Hypothalamus (tissue), 51 donors: ENCODE measurements around the gene CHRM2.

Experiments used
- DNase-seq, 51 donors: peaks; one replicate each; lab custom pipeline; 2025; lab: John Stamatoyannopoulos, UW

CHRM2 gene

GRCh38 chr7:136956232-136956631, 87.8 kb downstream of the CHRM2 start:
- no peak for DNase-seq

DNA sequence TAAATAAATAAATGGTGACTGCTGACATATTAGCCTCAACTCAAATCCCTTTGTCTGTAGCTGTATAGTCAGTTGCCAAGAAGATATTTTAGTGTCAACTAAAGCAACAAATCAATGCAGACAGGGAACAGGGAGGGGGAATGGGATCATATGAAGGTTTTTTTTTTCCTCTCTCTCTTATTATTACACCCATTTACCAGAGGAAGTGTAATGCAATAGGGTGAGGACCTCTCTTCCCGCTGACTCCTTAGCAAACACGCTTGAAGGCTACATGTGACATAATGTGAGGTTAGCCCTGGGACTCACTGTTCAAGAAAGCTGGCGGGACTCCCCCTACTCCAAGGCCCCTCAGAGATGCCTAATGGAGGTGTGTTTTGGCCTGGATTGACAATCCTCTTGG, 88.2 kb downstream of the CHRM2 start:
- DNase-seq, result no peak

DNA sequence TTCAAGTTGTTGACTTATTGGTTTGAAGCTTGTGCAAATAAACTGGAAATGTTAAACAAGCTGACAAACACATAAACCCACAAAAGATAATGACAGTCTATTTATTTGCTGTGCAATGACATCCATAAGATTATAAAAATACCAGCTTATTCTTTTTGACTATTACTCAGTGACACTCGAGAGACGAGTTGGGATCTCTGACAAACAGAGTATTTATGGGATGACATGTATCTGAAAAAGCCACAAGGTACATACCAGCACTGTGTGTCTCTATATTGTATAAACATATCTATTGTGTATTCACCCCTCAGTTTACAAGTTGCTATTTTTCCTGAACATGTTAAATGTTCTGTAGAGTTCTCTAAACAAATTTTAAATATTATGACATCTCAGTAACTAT, 88.9 kb downstream of the CHRM2 start:
- no peak for DNase-seq

DNA sequence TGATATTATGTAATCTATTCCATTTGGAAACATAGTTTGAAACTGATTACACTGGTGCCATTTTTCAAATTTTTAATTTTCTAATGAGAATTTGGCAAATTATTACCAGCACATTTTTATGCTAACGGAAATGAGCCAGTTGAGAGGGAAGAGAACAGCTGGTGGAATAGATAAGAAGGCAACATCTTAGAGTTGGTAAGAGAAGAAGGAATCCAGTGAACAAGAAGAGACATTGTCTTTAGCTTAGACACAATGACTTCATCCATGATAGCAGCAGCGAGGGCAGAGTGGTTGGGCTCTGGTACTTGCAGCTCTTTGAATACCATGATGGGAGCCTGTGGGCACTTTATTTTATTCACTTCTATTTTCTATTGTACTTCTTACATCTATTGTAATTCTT, 89.6 kb downstream of the CHRM2 start:
- DNase-seq, result no peak

DNA sequence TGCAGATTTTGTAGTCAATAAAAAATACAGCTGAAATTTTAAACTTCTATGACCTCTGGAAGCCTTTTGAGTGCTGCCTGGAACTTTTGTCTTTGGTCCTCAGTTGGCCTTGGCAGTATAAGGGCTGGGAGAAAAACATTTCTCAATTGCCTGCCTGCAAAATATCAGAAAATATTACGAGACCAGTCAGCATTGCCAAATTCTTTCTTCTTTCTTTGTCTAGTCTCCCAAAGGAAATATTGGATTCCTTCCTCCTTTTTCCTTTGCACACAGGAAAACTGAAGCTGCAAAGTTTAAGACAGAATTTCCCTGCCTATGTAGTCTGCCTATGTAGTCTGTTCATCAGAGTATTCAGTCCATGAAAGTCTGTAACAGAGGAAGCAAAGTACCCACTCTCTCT, 95.9 kb downstream of the CHRM2 start:
- no peak for DNase-seq

GRCh38 chr7:136966825-136967224, 98.4 kb downstream of the CHRM2 start:
- no peak for DNase-seq

GRCh38 chr7:136969761-136970160, 101.3 kb downstream of the CHRM2 start:
- no peak for DNase-seq

DNA sequence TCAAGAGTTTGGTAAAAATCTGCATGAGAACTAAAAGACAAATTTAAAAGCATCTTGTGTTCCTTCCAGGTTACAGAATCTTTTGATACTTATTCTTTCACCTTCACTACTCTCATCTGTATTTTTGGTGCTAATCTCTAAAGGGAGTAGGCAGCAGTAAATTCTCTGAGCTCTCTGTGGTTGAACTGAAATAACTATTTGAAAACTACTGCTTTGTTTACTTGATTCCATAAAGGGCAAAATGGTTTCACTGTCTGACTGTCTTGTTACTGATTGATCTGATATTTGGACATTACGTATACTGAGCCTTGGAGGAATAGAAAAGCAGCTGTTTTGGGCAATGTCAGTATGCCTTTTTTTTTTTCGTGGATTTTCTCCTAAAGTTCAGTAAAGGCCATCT, 103.3 kb downstream of the CHRM2 start:
- DNase-seq, result no peak

GRCh38 chr7:136976504-136977251, 108.2 kb downstream of the CHRM2 start:
- no peak for DNase-seq

GRCh38 chr7:136993377-136993776, 124.9 kb downstream of the CHRM2 start:
- no peak for DNase-seq

DNA sequence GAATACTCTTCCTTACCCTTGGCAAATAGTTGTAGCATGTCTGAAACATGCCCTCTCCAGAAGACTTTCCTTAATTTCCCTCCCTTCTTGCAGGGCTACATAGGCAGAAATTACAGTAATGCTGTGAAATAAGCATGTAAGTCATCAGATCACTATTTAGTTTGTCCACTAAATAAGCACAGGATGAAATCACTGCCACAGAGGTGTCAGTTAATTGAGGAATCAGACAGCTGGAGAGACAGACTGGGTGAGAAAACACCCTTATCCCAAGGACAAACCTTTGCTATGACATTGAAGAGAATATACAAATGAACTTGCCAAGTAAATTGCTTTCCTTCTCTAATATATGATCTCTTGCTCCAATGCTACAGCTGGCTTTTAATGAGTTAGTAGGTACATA, 129.3 kb downstream of the CHRM2 start:
- no peak for DNase-seq

DNA sequence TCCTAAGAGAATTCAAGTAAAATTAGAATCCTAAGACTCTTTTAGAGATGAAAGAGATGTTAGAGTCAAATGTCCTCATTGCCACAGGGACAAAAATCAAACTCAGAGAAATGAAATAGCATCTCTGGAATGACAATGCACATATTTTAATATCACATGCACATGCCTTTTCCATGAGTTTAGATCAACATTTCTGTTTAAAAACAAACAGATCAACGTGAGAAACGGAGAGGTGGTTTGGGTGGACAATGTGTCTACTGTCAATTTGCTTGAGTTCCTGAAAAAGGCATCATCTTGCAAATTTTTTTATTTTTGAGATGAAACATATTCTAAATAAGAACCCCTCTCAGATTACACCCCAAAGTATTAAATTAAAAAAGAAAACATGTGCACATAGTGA, 130.0 kb downstream of the CHRM2 start:
- no peak for DNase-seq

GRCh38 chr7:137000621-137001020, 132.2 kb downstream of the CHRM2 start:
- DNase-seq, result no peak

DNA sequence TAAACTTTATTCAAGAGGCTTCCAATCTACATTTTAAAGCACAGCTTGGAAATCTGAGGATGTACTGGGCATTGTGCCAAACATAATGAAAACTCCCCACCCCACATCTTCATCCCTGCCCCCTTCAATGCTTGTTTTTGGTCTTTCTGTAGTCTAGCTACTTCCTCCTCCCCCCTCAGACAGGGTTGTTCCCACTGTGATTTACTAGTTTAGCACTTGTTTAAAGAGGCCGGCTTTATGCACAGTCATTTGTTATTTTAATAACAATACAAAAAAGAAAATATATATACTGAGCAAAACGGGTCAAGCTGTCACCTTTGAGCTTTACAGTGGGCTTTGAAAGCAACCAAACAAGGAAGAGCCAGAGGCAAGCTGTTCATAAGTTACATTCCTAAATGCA, 132.6 kb downstream of the CHRM2 start:
- DNase-seq, result no peak

DNA sequence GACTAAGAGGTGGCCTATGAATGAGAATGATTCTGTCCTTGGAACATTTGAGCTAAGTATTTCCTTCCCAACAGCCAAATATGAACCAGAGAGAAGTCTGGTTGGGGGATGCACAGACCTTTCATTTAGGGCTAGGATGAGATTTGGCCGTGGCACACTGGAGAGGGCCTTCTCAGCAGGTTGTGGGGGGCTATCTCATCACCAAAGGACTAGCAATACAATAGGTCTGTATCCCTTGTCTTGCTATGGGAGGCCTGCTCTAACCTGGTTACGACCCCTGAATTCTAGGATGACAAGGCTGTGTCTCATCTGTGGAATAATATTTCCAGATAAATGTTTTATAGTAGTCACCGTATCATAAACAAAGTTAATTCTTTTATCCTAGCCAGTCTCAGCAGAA, 133.0 kb downstream of the CHRM2 start:
- DNase-seq, result no peak

GRCh38 chr7:137003086-137003485, 134.6 kb downstream of the CHRM2 start:
- DNase-seq, result no peak

DNA sequence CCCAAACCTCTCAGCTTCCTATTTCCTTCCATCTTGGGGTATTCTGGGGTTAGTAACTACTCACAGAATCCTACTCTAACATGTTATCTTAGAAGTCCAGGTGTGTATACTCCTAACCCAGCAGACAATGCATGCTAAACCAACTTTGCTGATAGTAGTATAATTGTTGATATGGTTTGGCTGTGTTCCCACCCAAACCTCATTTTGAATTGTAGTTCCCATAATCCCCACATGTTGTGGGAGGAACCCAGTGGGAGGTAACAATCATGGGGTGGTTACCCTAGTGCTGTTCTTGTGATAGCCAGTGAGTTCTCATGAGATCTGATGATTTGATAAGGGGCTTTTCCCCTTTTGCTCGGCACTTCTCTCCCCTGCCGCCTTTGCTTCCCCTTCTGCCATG, 135.1 kb downstream of the CHRM2 start:
- no peak for DNase-seq

DNA sequence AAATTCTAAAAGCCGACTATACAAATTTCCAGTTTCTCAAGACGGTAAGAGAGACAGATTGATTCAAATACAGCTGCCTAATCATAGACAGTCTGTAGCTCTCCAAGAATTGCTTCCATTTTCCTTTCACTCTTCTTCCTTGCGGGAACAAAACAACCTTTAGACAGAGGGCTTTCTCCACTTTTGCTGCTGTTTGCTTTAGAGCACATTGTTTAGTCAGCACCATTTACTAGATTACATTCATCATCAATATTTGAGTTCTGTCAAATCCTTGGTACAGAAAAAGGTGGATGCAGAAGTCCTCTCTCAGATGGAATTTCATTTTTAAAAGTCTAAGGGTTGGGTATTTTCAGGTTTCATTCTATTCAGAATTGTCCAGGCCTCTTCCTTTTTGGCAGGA, 137.4 kb downstream of the CHRM2 start:
- DNase-seq, result no peak

DNA sequence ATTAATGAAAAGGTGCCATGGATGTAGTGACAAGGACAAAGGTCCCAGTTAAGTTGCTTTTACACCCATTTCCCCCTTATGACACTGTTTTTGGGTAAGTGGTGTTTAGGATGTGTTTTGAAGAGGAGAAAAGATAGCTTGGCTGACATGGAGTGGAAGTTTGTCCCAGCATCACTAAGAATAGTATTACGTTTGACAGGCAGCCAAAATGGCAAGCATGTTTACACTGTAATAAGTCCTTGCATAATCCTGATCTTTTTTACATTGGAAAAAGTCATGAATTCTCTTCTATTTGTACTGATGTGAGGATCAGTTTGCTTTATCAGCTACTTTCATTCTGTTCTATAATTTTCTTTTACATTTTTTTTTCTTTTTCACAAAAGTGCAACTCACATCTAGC, 137.8 kb downstream of the CHRM2 start:
- no peak for DNase-seq

DNA sequence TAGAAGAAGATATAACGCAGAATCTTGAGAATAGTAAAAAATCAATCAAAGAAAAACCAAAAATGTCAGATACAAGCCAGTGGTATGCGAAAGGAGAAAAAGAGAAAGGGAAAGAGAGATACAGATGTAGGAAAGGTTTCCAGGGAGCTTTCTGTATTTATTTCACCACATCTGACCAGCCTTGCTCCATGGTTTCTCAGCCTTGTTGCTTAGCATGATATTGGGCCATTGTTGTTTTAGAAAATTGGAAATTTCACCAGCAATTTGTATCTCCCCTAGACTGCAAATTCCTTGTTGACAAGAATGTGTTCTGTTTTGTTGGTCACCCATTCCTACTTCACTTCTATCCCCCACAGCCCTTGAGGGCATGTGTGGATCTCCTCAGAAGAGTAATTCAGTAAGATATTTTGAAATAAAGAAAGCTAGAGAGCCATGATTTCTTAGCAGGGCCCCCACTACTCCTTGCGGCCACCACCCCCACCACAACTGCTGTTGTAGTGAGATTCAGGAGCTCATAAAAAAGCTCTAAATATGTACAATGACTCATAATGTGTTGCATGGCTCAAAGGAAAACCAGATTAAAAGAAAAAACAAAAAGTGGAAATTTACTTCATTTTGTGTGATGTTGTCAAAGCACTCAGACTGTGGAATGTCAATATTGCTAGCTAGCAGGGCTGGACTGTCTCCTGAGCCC, 138.7 kb downstream of the CHRM2 start:
- no peak for DNase-seq

DNA sequence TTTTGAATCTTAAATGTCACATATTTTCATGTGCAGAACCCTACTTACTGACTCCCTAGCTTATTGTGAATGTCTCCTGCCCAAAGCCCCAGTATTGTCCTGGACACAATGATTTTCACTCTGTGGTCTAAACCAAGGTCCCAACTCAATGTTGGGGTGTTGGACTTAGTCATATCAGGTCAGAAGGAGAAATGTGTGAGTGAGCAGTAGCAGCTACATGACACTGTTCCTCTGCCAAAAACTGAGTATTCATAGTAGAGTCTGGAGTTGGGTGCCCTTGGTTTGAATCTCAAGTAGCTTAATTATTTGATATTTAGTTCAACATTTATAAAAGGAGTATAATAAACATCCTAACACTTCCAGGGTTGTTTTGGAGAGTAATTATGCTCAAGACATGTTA, 141.0 kb downstream of the CHRM2 start:
- no peak for DNase-seq

DNA sequence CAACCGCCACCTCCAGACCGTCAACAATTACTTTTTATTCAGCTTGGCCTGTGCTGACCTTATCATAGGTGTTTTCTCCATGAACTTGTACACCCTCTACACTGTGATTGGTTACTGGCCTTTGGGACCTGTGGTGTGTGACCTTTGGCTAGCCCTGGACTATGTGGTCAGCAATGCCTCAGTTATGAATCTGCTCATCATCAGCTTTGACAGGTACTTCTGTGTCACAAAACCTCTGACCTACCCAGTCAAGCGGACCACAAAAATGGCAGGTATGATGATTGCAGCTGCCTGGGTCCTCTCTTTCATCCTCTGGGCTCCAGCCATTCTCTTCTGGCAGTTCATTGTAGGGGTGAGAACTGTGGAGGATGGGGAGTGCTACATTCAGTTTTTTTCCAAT, 146.6 kb downstream of the CHRM2 start:
- DNase-seq, result no peak

DNA sequence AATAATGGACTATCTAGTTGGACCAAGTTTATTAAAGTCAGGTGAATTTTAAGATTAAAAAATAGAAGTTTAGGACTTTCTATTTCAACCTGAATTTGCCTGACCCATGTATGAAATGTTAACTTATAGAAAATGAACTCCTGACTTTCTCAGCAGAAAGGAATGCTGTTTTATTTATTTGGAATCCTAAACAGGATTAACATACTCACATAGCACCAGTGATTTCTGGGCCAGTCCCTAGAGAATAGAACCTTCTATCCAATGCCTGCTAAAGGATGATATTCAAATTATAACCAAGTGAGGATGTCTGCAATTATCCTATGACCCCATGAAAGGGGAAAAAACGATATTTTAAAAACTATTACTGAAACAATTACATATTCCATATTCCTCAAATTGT, 148.8 kb downstream of the CHRM2 start:
- no peak for DNase-seq
